T-helper 17 cell (primary cell): ENCODE results near the gene HAAO. TPM values are rescaled to one million over a fixed set of nuclear protein-coding genes. Genes with fewer than 3 reads are reported as not detected.
"Not testable (repeated sequence)": the region's sequence is repeated elsewhere in the genome, so short reads cannot be mapped to it uniquely, and the experiment has no call there.

Experiments
- ATAC-seq: fragments of 150-1000 bp; cut with Tn5 transposase; 2 replicates; pipeline ENCODE4 v1.10.0; 2021; ENCODE audit warnings: mild to moderate bottlenecking, moderate library complexity
- DNase-seq, 3 donors: peaks; one replicate each; pipeline versions ENCODE4 v3.0.0 to v3.0.0-alpha.2; 2020 to 2021
- H3K9me3 ChIP-seq: one replicate; pipeline ENCODE4 v1.7.0; 2013; ENCODE audit warnings: low read length, mild to moderate bottlenecking; ENCODE audit not compliant: control insufficient read depth, poor library complexity, severe bottlenecking
- H3K27ac Mint-ChIP-seq: one replicate; pipeline ENCODE4 v1.8.0; 2022; ENCODE audit warnings: mild to moderate bottlenecking, moderate library complexity, mixed read lengths
- H3K27me3 Mint-ChIP-seq: one replicate; pipeline ENCODE4 v1.8.0; 2022; ENCODE audit warnings: mixed read lengths
- H3K36me3 Mint-ChIP-seq: one replicate; pipeline ENCODE4 v1.8.0; 2022; ENCODE audit warnings: low read depth, mixed read lengths
- H3K4me1 Mint-ChIP-seq: one replicate; pipeline ENCODE4 v1.8.0; 2022; ENCODE audit warnings: mild to moderate bottlenecking, mixed read lengths
- H3K4me3 Mint-ChIP-seq: one replicate; pipeline ENCODE4 v1.8.0; 2022; ENCODE audit warnings: mild to moderate bottlenecking, moderate library complexity, mixed read lengths
- total RNA-seq, 4 donors: library from RNA in 2 of 4; stranded (reverse) in 2 of 4; gene quantifications; one replicate each; pipeline ENCODE4 v1.2.3 and lab custom pipeline; 2022 to 2026

The HAAO gene
- under 1 TPM in 1 of 2 donors, not detected in 1; 0.37 TPM for total RNA-seq
- total RNA-seq (lab: John Stamatoyannopoulos, UW): 0 reads per million in 2 donors

DNA sequence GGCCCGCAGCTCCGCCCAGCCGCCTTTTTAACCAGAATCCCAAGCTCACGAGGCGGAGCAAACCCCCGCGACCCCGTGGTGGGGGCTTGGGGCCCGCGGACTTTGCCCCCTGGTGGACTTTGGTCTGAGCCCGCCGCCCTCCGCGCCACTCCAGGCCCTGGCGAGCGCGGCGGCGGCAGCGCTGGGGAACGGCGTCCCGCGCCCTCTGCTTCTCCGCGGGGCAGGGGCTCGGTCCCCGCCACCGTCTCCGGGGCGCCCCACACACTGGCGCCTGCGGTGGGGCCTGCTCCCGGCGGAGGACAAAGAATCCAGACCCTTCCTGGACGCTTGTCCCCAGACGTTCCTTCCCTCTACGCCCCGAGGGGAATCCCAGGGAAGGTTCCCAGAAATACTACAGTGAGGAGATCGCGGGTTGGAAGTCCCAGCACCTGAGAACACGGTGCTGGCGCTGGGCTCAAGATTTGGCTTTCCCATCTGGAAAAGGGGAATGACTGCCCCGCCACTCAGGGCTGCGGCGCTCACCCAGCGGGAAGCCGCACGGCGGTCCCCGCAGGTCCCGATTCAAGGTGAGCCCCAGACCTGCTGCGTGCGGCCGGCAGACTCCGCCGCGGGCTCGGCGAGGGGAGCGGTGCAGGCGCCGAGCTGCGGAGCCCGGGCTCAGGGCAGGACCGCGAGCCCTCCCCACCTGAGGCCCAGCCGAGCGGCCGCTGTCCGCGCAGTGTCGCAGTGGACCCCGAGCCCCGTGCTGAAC lies at the start of gene HAAO:
Gene HAAO (minus strand): TSS at position 1 of the 751 bp plus-strand sequence. CDS start 47 bp downstream, outside the sequence.
- Mint-ChIP-seq H3K27me3 (peaks cover 67% of the 10 kb centered on the region), H3K27ac (no peak within 1 kb of the TSS), H3K4me1 (peaks cover 18% of the 10 kb centered on the region), H3K4me3 (peak within 1 kb of the TSS; percentile 77), H3K36me3 (peaks cover 9% of the 10 kb centered on the region)
- no peaks in the 10 kb centered on the region for H3K9me3 ChIP-seq
- ATAC-seq (peak; percentile 60), DNase-seq (no peak)

DNA sequence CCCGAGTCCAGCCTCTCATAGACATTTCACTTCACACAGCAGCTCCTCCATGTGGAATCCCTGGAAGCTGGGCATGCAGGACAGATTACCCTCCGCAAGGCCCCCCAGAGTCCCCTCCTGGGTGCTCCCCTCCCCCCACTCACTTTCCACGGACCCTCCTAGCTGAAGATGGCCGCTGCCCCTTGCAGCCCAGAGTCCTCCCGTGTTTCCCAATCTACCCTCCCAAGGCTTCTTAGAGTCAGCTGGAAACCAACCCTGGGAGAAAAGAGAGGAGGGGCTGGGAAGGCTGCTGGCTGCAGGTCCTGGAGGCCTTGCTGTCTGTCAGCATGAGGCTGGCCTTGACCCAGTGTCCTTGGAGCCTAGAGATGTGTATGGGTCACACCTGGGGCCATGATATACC lies 49.0 kb upstream of the HAAO start:
- Mint-ChIP-seq H3K4me1 (no peaks in the 10 kb centered on the region), H3K4me3 (no peak overlapping the region), H3K36me3 (no peaks in the 10 kb centered on the region), H3K27ac (no peak overlapping the region), H3K27me3 (peaks cover 10% of the 10 kb centered on the region)
- H3K9me3 ChIP-seq: no peaks in the 10 kb centered on the region
- DNase-seq: no peak
- no peak for ATAC-seq

DNA sequence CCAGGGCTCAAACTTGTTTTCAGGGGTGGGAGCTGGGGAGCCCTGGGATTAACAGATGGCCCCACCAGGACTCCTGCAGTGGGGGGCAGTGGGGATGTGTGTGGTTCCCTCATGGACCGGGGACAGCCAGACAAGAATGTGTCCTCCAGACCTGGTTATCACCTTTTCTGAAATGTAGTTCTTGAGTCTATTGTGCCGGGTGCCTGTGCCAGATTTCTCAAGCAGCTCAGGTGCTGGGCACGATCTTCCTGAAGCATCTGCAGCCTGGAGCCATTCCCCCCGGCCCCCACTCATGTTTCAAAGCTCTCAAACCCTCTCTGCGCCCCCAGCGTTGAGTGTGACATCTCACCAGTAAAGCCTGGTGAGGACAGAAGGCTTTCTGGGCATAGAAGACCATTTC lies 48.4 kb upstream of the HAAO start:
- DNase-seq: no peak
- Mint-ChIP-seq H3K4me3 (no peak overlapping the region), H3K27ac (no peak overlapping the region), H3K4me1 (peaks cover under 1% of the 10 kb centered on the region), H3K27me3 (peaks cover 10% of the 10 kb centered on the region), H3K36me3 (no peaks in the 10 kb centered on the region)
- H3K9me3 ChIP-seq: no peaks in the 10 kb centered on the region
- ATAC-seq: no peak

DNA sequence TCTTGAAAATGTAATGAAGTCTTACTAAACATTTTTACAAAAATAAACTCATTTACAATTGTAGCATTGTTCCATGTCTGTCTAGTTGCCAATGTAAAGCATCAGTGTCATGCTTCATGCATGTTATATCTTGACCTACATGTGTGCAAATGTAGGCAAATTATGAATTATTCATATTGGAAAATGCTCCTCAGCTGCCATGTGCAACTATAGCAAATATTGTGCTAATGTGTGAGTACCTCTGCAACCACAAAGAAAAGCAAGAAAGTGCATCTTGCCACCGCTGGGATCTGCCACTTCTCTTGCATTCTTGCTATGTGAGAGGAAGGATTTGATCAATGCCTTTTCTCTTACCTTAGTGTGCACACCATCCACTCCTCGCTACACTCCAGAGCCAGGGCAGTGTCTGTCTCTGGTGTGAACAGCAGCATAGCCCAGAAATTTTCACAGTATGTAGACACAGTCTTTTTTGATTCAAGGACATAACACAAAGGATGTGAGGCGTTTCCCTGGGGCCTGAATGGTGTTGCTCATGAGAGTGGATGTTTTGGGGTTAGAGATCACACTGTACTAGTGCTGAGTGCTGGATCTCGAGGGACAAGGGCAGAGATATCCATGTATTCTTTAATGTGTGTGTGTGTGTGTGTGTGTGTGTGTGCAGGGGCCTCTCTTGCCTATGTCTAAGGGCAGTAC lies 47.6 kb upstream of the HAAO start:
- Mint-ChIP-seq H3K27me3 (peaks cover 4% of the 10 kb centered on the region), H3K27ac (no peak overlapping the region), H3K4me1 (peaks cover 2% of the 10 kb centered on the region), H3K4me3 (no peak overlapping the region), H3K36me3 (no peaks in the 10 kb centered on the region)
- H3K9me3 ChIP-seq: no peaks in the 10 kb centered on the region
- DNase-seq (no peak), ATAC-seq (no peak)

DNA sequence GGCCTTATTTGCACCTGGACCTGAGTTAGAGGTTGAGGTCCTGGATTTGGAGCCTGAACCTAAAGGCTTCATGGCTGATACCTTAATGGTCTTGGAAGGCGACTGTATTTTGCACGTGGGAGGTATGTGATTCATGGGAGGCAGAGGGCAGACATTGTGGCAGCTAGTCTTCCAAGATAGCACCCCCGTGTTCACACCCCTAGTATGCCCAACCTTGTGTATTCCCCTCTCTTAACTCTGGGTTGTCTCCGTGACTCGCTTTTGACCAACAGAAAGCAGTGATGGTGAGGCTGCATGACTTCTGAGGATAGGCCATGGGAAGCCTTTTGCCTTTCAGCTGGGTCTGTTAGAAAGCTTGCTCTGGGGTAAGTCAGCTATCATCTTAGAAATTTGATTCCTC lies 45.8 kb upstream of the HAAO start:
- H3K4me1 Mint-ChIP-seq: peaks cover 2% of the 10 kb centered on the region

DNA sequence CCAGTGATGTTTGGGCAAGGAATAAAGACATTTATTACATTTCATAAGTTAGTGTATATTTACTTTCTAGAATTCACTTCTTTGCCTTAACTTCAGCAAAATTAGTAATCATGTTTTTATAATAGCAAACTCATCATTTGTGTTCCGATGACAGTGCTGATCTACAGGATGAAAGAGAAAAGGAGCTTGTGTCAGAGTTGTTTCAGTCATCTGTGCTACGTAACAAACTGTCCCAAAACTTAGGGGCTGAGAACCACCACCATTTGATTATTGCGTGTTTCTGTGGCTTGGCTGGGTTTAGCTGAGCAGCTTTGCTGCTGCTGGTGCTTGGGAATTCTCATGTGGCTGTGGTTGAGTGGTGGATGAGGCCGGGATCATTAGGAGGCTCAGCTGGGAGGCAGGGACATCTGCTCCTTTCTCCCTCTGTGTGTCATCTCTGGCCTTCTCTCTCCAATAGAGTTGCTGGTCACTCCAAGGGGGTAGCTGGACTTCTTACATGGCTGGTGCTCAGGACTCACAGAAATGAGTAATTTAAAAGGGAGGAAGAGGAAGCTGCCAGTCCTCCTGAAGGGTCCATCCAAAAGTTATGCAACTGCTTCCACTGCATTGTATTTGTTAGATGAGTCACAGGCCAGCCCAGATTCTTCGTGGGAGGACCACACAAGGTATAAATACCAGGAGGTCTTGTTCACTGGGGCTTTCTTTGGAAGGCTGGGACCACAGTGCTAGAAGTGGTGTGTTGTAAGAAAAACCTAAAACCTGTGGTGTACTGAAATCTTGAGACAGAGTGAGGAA lies 43.4 kb upstream of the HAAO start:
- ATAC-seq (no peak), DNase-seq (no peak)
- no peaks in the 10 kb centered on the region for H3K27me3 Mint-ChIP-seq
- peaks cover 2% of the 10 kb centered on the region for H3K4me1 Mint-ChIP-seq
- H3K27ac Mint-ChIP-seq: no peak overlapping the region
- no peak overlapping the region for H3K4me3 Mint-ChIP-seq
- no peaks in the 10 kb centered on the region for H3K9me3 ChIP-seq
- no peaks in the 10 kb centered on the region for H3K36me3 Mint-ChIP-seq

More for the DNA sequence above, 45.8 kb upstream of the HAAO start:
- ATAC-seq (no peak), DNase-seq (no peak)
- Mint-ChIP-seq H3K4me3 (no peak overlapping the region), H3K36me3 (no peaks in the 10 kb centered on the region), H3K27ac (no peak overlapping the region), H3K27me3 (no peaks in the 10 kb centered on the region)
- H3K9me3 ChIP-seq: no peaks in the 10 kb centered on the region

DNA sequence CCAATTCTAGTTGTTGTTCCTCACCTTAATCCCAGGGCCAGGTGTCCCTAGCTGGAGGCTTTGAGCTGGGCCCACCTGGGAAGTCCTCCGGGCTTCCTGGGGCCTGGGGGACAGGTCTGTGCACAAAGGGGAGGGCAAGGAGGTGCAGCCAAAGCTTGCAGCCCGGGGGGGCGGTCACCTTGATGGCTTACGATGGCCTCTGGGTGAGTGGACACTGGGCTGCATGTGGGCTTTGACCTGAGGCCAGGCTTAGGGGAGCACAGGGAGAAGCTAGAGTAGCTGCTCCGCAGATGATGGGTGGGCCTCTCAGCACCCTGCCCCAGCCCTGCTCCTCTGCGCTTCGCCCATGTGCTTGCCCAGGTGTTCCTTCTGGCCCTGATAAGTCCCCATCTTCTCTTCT lies 41.8 kb upstream of the HAAO start:
- no peaks in the 10 kb centered on the region for H3K36me3 Mint-ChIP-seq
- ATAC-seq (no peak), DNase-seq (no peak)
- H3K27me3 Mint-ChIP-seq: no peaks in the 10 kb centered on the region
- no peaks in the 10 kb centered on the region for H3K9me3 ChIP-seq
- H3K27ac Mint-ChIP-seq: no peak overlapping the region
- peaks cover 2% of the 10 kb centered on the region for H3K4me1 Mint-ChIP-seq
- no peak overlapping the region for H3K4me3 Mint-ChIP-seq

DNA sequence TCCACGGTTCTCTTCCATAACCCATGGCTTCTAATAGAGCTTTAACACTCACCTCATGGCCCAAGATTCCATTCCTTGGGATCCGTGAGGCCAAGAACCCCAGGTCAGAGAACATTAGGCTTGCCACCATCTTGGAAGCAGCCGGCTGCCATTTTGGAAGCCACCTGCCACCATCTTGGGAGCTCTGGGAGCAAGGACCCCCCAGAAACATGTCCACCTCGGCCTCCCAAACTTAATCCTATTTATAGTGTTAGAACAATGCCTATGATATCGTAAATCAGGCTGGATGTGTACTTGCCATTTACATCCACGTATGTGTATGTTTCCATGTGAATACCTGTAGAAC lies 39.9 kb upstream of the HAAO start:
- no peak overlapping the region for H3K4me3 Mint-ChIP-seq
- H3K27me3 Mint-ChIP-seq: peaks cover 14% of the 10 kb centered on the region
- H3K36me3 Mint-ChIP-seq: no peaks in the 10 kb centered on the region
- DNase-seq: no peak
- no peak for ATAC-seq
- H3K27ac Mint-ChIP-seq: no peak overlapping the region
- no peaks in the 10 kb centered on the region for H3K9me3 ChIP-seq
- peaks cover 11% of the 10 kb centered on the region for H3K4me1 Mint-ChIP-seq

DNA sequence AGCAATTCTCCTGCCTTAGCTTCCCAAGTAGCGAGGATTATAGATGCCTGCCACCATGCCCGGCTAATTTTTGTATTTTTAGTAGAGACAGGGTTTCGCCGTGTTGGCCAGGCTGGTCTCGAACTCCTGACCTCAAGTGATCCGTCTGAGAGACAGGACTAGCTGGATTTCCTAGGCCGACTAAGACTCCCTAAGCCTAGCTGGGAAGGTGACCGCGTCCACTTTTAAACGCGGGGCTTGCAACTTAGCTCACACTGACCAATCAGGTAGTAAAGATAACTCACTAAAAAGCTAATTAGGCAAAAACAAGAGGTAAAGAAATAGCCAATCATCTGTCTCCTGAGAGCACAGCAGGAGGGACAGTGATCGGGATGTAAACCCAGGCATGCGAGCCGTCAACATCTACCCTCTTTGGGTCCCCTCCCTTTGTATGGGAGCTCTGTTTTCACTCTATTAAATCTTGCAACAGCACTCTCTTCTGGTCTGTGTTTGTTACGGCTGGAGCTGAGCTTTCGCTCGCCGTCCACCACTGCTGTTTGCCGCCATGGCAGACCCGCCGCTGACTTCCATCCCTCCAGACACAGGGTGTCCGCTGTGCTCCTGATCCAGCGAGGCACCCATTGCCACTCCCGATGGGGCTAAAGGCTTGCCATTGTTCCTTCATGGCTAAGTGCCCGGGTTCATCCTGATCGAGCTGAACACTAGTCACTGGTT lies 39.3 kb upstream of the HAAO start:
- H3K4me3 Mint-ChIP-seq, H3K36me3 Mint-ChIP-seq, H3K27ac Mint-ChIP-seq, ATAC-seq, H3K9me3 ChIP-seq, DNase-seq: not testable (repeated sequence)
- Mint-ChIP-seq H3K27me3 (peaks cover 17% of the 10 kb centered on the region), H3K4me1 (peaks cover 11% of the 10 kb centered on the region)

DNA sequence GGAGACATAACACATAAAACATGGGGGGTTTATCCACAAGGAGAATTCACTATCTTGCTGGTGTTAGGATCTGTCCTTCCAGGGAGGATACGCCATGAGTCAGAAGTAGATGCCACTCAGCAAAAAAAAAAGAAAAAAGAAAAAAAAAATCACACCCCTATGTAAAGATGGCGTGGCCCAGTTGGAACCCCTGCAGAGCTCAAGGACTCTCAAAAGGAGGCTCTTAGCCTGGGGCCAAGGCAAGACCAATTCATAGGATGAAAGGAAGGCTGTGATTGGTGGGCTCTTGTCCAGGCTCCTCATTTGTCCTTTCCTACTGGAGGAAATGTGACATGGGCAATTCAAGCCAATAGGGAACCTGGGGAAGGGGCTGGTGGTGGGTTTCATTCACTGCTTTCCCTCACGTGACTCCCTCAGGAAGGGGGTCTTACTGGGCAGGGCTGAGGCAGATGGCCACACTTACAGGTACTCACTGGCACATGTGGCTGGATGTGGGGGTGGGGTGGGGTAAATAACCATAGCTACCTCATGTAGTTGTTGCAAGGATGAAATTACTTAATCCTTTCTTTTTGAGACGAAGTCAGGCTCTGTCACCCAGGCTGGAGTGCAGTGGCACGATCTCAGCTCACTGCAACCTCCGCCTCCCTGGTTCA lies 38.7 kb upstream of the HAAO start:
- DNase-seq (no peak), ATAC-seq (no peak)
- H3K36me3 Mint-ChIP-seq: peaks cover 2% of the 10 kb centered on the region
- peaks cover 11% of the 10 kb centered on the region for H3K4me1 Mint-ChIP-seq
- H3K9me3 ChIP-seq: no peaks in the 10 kb centered on the region
- H3K27me3 Mint-ChIP-seq: peaks cover 21% of the 10 kb centered on the region
- no peak overlapping the region for H3K27ac Mint-ChIP-seq
- no peak overlapping the region for H3K4me3 Mint-ChIP-seq

DNA sequence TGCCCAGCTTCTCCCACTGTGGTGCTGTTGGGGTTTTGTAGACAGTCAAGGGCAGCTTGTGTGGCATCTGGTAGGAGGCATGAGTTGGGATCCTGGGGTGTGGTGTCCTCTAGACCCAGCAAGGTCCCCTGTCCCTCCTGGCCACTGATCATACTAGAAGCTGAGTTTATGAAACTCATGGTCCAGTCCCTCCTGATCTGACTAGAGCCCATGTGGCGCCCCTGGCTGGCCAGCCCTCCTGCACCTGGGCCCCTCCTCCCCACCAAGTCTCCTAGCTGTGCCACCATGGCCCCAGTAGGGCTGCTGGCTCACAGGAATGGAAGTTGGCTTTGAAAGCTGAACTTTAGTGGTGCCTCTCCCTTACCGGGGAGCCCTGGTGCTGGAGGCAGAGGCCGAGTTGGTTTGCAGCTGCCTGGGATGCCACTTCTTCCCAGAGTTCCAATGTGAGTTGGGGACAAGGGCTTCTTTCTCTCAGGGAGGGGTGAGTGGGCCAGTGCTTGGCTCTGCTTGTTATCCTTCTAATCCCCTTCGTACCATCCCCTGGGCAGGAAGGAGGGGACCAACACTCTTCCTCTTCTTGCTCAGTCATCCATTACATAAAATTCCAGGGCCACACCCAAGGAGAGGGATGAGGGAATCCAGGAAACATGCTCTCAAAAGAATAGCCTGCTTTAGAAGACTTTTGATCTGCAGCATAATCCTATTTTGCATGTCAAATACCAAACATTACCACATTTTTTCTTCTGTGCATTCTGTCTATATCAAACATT lies 37.5 kb upstream of the HAAO start:
- H3K4me1 Mint-ChIP-seq: peaks cover 9% of the 10 kb centered on the region
- H3K4me3 Mint-ChIP-seq: no peak overlapping the region
- ATAC-seq (no peak), DNase-seq (no peak)
- peaks cover 22% of the 10 kb centered on the region for H3K27me3 Mint-ChIP-seq
- H3K27ac Mint-ChIP-seq: no peak overlapping the region
- H3K9me3 ChIP-seq: no peaks in the 10 kb centered on the region
- H3K36me3 Mint-ChIP-seq: peaks cover 2% of the 10 kb centered on the region
